Stimulated activated CD4-positive, alpha-beta T cell treated with anti-CD3 and anti-CD28 coated beads, TNF-alpha, amount 100 ng/mL, for 24 hours (primary cell): Measurements from ENCODE around the gene TOP2B.

Experiments
- DNase-seq, 3 experiments: peaks; one replicate each; pipeline ENCODE4 v3.0.0-alpha.2; 2020; ENCODE audit warnings: low read depth in 3 of 3

Gene TOP2B, protein sequence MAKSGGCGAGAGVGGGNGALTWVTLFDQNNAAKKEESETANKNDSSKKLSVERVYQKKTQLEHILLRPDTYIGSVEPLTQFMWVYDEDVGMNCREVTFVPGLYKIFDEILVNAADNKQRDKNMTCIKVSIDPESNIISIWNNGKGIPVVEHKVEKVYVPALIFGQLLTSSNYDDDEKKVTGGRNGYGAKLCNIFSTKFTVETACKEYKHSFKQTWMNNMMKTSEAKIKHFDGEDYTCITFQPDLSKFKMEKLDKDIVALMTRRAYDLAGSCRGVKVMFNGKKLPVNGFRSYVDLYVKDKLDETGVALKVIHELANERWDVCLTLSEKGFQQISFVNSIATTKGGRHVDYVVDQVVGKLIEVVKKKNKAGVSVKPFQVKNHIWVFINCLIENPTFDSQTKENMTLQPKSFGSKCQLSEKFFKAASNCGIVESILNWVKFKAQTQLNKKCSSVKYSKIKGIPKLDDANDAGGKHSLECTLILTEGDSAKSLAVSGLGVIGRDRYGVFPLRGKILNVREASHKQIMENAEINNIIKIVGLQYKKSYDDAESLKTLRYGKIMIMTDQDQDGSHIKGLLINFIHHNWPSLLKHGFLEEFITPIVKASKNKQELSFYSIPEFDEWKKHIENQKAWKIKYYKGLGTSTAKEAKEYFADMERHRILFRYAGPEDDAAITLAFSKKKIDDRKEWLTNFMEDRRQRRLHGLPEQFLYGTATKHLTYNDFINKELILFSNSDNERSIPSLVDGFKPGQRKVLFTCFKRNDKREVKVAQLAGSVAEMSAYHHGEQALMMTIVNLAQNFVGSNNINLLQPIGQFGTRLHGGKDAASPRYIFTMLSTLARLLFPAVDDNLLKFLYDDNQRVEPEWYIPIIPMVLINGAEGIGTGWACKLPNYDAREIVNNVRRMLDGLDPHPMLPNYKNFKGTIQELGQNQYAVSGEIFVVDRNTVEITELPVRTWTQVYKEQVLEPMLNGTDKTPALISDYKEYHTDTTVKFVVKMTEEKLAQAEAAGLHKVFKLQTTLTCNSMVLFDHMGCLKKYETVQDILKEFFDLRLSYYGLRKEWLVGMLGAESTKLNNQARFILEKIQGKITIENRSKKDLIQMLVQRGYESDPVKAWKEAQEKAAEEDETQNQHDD (N-terminal part only)

DNA sequence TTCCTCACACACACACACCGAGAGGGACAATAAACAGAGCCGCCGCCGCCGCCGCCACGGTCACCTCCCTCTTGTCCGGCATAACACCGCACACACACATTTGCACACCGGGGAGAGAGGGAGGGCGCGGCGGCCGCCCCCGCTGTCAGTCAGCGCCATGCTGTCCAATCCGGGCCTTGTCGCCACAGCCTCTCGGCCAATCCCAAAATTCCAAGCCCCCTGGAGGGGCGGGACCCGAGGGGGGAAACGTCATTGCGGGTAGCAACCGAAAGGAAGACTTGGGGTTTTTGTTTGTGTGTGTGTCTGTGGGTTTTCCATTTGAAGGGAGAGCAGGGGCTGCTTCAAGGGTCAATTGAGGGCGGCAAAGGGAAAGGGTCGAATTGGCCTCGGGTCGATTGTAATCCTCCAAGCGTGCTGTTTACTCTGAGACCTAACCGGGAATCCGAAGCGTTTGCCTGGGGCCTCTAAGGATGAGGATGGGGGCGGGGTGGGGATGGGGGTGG, at the start of gene TOP2B:
TOP2B (minus strand) TSS at position 96 of the 503 bp plus-strand sequence. CDS start 610 bp downstream, outside the sequence.
- peak; percentile 88 to 92 (median 91) for DNase-seq

DNA sequence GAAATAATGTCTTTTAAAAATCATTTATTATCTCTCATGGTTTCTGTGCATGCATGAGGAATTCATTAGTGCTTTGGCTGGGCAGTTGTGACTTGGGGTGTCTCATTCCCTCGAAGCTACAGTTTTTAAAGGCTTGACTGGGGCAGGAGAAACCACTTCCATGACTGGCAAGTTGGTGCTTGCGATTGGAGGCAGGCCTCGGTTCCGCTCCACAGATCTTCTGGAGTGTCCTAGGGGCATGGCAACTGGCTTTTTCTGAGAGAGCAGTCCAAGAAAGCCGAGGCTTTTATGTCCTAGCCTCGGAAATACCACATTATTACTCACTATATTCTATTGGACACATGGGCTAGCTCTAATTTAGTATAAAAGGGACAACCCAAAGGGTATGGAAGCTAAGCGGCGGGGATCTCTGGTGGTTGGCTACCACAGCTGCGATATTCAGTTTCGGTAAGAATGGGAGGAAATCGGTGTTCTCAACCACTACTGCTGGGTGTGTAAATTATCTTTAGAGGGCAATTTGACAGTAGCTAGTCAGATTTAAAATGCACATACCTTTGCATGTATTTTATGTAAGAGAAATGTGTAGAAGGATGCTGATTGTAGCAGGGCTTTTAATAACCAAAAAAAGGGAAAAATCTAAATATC, 48.8 kb upstream of the TOP2B start:
- DNase-seq, result no peak

DNA sequence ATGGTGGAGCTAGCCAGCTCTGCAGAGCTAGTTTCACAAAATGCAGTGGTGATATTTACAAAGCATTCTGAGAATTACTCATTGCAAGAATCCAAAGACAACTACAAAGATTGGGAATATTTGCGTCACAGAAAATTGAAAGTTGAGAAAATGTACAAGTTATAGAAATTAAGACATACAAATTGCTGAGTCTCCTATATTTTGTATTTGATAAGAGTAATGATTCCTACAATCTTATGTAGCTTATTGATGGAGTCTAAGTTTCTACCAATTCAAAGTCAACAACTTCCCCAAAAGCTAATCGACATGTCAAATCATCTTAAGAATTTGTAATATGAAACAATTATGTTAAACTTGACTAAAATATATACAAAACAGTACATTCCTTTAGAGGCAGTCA, 46.4 kb upstream of the TOP2B start:
- DNase-seq, result no peak

DNA sequence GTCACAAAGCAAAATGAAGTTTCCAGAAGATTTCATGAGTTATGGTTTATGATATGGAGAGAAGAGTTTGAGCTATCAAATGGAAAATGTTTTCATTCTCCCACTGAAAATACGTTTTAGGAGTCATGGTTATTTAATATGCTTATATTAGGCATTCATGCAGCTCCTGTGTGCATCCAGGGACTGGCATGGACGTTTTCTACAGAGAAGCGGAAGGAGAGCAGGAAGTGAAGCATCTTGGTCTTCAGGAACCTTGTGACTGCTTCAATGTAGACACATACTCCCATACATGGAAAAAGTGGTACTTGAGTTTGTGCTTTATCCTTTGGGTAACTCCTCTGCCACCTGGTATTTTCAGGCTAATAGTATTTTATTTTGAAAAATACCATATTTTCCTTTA, 43.3 kb upstream of the TOP2B start:
- DNase-seq, result no peak

DNA sequence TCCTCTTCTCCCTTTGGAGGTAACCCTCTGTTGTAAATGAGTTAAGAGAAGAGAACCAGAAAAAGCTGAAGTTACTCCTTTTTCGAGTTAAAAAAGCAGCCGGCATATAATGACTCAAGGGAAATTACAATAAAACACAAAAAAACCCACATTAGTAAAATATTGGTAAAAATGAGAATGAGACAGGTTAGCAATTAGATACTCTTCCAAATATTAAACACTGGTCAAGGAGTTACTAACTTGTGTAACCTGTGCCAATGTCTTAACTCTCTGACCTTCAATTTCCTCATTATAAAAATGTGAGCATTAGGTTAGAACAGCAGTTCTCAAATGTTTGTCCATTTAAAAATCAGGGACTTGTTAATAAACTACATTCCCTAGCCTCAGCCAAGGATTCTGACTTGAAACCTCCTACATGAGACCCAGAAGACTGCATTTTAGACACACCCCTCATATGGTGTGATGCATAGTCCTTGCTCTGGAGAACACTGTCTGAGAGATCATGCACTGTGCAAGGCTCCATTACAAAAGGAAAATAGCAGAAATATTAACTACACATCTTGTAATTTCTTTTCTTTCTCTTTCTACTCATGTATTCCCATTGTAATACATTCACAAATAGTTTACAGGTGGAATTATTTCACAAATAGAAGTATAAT, 42.7 kb upstream of the TOP2B start:
- DNase-seq, result no peak

DNA sequence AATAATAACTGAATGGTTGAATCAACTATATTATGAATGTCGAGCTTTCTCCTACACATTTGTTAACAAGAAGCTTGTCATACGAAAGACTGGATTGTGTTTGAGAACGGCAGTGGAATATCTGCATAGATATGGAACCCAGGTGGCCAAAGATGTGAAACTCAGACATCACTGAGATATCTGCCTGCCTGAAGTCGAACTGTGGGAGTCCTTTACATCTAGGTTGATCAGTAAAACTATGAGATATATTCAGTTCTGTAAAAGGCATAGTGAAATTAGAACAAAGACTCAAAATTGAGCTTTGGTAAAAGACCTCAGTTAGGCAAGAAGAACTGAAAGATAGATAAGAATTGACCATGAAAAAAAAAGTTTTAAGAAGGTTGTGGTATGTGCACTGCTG, 41.5 kb upstream of the TOP2B start:
- no peak for DNase-seq

DNA sequence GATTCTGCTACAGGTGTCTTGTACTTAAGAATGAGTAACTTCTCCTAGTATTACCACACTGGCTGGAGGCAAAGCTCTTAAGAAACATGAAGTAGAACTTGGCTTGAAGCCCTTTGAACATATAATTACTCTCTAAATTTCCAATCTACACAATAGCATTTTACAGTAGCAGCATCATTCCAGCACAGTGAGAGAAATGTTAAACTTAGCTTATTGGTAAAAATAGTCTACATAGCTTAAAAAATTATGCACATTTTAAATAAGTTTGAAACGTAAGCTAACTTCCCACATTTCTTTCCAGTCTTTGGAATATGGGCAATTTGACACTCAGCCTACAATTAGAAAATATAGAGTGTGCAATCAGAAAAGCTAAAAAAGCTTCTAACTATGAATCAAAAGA, 32.8 kb upstream of the TOP2B start:
- DNase-seq, result no peak

DNA sequence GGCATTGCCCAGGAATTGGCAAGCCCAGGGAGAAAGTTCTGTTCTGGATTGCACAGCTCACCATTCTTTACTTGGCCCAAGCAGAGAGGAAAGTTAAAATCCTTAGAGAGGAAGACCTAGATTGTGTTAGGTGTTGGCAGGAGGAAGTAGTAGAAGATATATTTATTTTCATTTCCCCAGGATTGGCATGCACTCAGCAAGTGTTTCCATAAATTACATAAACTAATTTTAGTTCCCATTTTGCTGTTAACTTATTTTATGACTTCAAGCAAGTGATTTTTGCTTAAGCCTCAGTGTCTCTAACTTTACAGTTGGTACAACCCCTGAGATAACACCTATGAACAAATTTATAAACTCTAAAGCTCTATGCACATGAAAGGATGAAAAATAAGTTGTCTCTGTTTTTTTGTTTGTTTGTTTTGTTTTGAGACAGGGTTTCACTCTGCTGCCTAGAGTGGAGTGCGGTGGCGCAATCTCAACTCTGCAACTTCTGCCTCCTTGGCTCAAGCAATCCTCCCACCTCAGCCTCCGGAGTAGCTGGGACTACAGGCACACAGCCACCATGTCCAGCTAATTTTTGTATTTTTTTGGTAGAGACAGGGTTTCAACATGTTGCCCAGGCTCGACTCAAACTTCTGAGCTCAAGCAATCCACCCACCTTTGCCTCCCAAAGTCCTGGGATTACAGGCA, 31.2 kb upstream of the TOP2B start:
- no peak for DNase-seq

DNA sequence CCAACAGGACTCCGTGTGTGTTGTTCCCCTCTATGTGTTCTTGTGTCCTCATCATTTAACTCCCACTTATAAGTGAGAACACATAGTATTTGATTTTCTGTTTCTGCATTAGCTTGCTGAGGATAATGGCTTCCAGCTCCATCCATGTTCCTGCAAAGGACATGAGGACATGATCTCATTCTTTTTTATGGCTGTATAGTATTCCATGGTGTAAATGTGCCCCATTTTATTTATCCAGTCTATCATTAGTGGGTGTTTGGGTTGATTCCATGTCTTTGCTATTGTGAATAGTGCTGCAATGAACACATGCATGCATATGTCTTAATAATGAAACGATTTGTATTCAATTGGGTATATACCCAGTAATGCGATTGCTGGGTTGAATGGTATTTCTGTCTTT, 28.5 kb upstream of the TOP2B start:
- DNase-seq, result no peak

DNA sequence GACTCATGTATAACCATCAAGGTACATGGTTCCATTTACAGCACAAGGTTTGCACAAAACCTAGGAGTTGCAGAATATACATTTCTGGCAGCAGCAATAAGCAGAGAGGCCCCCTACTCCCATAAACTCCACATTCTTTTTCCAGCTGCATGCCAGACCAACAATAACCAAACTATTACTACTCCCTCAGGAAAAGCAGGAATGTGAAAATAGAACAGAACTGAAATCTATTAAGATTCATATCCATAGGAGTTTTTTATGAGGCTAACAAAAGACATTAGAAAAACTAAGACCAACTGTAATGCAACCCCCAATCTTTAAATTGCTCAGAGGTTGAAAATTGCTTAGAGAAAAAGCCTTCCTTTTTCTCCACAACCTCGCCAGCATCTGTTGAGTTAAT, 27.6 kb upstream of the TOP2B start:
- no peak for DNase-seq

DNA sequence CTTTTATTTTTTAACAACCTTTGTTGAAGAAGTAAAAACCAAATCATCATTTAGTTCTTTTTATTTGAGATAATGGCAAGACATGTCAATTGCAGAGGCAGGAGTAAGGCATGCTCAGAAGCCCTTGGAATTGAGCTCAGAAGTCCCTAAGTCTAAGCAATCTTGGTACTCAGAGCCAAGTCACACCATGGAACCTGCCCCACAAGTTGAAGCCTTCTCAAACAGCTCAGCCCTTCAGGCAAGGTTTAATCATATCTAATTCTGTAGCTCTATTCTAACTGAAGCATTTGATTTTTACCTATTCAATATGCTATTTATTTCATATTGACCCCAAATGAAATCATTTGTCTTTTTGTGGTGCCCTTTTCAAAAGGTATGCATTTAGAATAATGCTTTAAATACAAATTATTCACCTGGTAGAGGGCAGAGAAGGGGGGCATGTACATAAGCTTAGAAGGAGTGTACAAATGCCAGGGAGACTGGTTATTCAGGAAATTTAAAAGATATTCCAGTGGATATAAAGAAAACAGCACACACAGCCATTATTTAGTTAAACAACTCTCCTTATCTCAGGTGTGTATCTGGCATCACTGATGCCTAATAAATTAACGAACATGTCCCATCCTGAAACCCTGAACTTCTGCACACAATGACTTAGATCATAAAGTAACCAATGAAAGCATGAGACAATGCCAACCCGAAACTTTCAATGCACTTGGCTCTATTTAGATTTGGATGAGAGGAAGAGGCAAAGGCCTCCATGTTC, 26.2 kb upstream of the TOP2B start:
- DNase-seq, result no peak

DNA sequence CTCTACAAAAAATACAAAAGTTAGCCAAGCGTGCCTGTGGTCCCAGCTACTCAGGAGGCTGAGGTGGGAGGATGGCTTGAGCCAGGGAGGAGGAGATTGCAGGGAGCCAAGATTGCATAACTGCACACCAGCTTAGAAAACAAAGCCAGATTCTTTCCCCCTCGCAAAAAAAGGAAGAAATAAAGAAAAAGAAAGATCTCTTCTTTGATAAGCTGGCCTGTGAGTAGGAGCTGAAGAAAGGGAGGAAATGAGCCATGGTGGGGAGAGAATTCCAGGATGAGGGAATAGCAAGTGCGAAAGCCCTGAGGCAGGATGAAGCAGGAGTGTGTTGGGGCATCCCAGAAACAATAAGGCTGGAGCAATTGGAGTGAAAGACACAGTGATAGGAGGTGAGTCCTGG, 24.5 kb upstream of the TOP2B start:
- no peak for DNase-seq

DNA sequence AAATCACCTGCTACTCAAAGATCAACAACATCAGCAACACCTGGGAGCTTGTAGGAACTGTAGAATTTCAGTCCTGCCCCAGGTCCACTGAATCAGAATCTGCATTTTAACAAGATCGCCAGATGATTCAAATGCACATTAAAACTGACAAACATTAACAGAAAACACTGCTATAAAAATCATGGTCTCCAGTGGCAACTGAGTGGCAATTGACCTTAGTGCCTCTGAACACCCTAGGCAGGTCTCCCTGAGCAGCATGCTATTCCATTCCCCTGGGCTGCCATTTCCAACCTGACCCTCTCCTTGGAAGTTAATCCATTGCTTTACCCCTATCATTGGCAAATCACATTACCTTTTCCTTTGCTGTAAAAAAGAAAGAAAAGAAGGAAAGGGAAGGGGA, 23.0 kb upstream of the TOP2B start:
- no peak for DNase-seq

DNA sequence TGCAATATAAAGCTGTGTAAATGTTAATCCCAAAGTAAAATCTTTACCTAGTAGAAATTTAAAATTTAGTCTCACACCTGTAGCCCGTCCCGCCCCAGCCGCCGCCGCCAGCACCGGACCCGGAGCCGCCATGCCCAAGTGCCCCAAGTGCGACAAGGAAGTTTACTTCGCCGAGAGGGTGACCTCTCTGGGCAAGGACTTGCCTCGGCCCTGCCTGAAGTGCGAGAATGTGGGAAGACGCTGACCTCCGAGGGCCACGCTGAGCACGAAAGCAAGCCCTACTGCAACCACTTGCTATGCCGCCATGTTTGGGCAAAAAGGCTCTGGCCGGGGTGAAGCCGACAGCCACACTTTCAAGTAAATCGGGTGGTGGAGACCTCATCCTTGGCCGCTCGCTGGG, 22.1 kb upstream of the TOP2B start:
- DNase-seq, result no peak

DNA sequence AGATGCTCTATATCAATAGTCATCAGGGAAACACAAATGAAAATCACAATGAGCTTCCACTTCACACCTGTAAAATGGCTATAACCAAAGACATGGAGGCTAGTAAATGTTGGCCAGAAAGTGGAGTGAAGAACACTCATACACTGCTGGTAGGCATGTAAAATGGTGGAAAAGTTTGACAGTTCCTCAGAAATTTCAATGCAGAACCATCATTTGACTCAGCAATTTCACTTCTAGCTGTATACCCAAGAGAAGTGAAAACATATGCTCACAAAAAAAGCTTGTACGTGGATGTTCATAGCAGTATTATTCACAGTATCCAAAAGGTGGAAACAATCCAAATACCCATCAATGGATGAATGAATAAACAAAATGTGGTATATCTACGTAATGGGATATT, 19.2 kb upstream of the TOP2B start:
- DNase-seq, result no peak

DNA sequence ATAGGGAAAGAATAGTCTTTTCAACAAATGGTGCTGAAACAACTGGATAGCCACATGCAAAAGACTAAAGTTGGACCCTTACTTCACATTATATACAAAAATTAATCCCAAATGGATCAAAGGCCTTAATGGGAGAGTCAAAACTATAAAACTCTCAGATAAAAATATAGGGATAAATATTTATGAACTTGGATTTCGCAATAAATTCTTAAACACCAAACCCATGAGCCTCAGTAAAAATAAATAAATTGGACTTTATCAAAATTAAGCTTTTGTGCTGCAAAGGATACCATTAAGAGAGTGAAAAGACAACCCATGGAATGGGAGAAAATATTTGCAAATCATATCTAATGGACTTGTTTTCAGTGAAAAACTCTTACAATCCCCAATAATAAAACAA, 18.7 kb upstream of the TOP2B start:
- no peak for DNase-seq

DNA sequence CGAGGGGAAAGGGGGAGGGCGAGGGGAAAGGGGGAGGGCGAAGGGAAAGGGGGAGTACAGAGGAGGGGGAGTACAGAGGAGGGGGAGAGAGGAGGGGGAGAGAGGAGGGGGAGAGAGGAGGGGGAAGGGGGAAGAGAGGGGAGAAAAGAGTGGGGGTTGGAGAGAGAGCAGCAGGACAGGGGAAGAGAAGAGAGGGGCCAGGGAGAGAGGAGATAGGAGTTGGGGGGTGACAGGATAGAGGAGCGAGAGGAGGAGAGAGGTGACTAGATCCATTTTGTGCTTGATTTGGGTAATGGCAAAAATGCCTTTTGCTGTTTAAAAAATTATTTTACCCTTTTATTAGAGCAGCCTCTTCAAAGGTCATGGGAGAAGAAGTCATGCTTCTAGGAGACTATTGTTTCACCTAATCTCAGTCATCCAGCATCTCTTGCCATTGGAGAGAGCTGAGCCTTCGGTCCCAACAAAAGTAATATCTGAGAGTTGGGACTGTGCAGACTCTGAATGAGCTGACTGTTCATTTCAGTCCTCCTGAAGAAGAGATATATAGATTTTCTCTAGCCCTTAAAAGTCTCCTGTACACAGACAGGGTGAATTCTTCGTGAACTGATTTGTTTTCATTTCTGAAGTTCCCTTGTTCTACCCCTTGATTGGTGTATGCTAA, 15.1 kb upstream of the TOP2B start:
- no peak for DNase-seq

DNA sequence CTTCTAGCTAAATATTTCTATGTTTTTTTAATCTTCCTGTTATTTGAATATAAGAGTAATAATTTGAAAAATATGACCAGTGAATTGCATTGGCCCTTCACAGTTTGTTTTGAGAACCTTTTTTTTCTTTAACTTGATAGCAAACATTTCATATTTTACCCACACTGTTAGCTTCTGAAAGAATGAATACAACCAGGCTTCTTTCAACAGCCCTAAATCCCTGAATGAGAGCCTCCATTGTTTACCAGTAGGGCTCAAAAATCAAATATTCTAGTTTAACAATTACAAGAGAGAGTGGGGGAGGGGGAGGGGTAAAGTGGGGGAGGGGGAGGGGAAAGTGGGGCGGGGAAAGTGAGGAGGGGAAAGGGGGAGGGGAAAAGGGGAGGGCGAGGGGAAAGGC, 14.5 kb upstream of the TOP2B start:
- DNase-seq, result no peak

DNA sequence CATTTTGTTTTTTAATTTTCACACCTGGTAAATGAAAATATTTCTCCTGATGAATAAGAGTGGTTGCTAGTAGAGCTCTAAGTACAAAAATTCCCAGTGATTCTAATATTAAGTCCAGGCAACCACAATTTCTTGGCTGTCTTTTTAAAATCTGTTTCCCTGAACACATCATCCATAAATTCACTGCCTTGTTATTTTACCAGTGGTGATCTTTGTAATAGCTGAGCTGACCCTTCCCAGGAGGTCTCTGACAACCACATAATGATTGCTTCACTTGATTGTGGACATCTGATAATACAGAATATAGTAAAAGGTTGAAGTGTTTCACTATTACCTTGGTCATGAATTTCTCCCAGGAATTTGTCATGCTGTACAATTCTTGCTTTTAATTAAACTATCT, 13.9 kb upstream of the TOP2B start:
- DNase-seq, result no peak
